Measurements from ENCODE around the gene MTHFD1. TPM values are rescaled to one million over a fixed set of nuclear protein-coding genes. Genes with fewer than 3 reads are reported as not detected.

Gene MTHFD1
- total and polyA plus RNA-seq, 2 of the 4 experiments (the other 2 are of a cell fraction) = 32.2 to 64.9 TPM

DNA sequence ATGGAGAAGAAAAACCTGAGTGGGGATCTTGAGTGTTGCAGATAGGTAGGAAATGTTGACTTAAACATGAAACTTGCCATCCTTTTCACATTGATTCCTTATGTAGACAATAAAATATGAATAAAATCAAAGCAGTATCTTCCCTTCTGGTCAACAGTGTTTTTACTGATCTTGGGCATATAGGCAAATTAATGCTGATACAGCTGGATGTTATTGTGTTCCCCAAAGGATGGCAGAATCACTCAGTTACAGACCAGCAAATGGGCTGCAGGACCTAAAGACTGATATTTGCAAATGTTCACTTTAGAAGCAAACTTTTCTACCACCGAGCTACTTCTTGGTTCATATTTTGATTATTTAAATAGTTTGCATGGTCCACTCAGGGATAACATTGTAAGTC, 33.9 kb downstream of the MTHFD1 start:
- Histone ChIP-seq H3K14ac (replicated peaks; ENCODE audit: low read depth, low read length) (no peak overlapping the region), H3K27me3 (ENCODE audit: control insufficient read depth, insufficient read depth, low read length) (no peaks in the 10 kb centered on the region), H2BK5ac (ENCODE audit: low read depth, low read length, poor library complexity, severe bottlenecking) (no peak overlapping the region), H3K79me1 (ENCODE audit: low read depth in 1 of 2, low read length in 2 of 2) (peaks cover 0 to 6% of the 10 kb centered on the region in 2 experiments; a peak in 1 of 4 replicates), H3K18ac (ENCODE audit: low read depth, low read length) (no peak overlapping the region), H3K23ac (ENCODE audit: low read depth, low read length) (no peak overlapping the region), H3K9me3 (ENCODE audit: control insufficient read depth, insufficient read depth, low read length) (no peaks in the 10 kb centered on the region), H4K8ac (ENCODE audit: low read depth in 2 of 2, low read length in 2 of 2) (no peak overlapping the region), H3K9ac (ENCODE audit: low read depth, low read length) (no peak overlapping the region), H2AFZ (replicated peaks; ENCODE audit: low read length, poor library complexity) (no peak overlapping the region), H4K5ac (ENCODE audit: low read depth, low read length) (no peak overlapping the region), H4K91ac (ENCODE audit: insufficient read depth, low read depth, low read length) (no peak overlapping the region), H4K20me1 (ENCODE audit: insufficient read depth, low read length) (no peaks in the 10 kb centered on the region), H3K56ac (ENCODE audit: extremely low read depth, insufficient read depth, low read length) (no peak overlapping the region), H2BK120ac (ENCODE audit: low read depth, low read length) (no peak overlapping the region), H3K4me2 (ENCODE audit: low read depth, low read length) (no peak overlapping the region), H2AK5ac (ENCODE audit: low read depth, low read length) (no peak overlapping the region), H3K9me1 (ENCODE audit: insufficient read depth, low read length) (peaks cover 12% of the 10 kb centered on the region), H3K27ac (ENCODE audit: insufficient read depth, low read length) (no peak overlapping the region), H3K4me1 (ENCODE audit: control insufficient read depth, insufficient read depth, low read length) (peaks cover 5% of the 10 kb centered on the region), H2BK15ac (ENCODE audit: low read depth, low read length) (no peak overlapping the region), H3K36me3 (ENCODE audit: control insufficient read depth, insufficient read depth, low read length) (peaks cover 17% of the 10 kb centered on the region), H3K4me3 (ENCODE audit: insufficient read depth, low read depth, low read length) (no peak overlapping the region), H2AK9ac (replicated peaks; ENCODE audit: low read depth, low read length, poor library complexity) (no peak overlapping the region), H3K4ac (ENCODE audit: low read depth, low read length) (no peak overlapping the region), H2BK20ac (ENCODE audit: low read depth, low read length) (no peak overlapping the region)
- WGBS, 2 experiments (ENCODE audit: extremely low coverage in 2 of 2, insufficient read length in 1 of 2) = no CpG with 5 or more reads among the region's 1 CpG
- in situ Hi-C loops (cut with MboI; ENCODE audit: low sequenced_read_pairs) (no loop called here), intact Hi-C loops (cut with micrococcal nuclease) (no loop called here), dilution Hi-C loops (cut with HindIII; ENCODE audit: low sequenced_read_pairs, unreplicated experiment) (no loop called here)
- ChIA-PET POLR2A (ENCODE audit: unreplicated experiment) (no interaction called here), CTCF (interaction anchor here (0.6 to 1.6 kb wide), 3 partner anchors 8 to 241 kb away, joined by 4 to 8 read pairs (median 5); no protein-coding TSS in a partner anchor)
- DNase-seq (no peak), ATAC-seq (ENCODE audit: low read depth) (no peak)
- TF ChIP-seq POLR2A (IDR thresholded peaks at IDR 0.05; ENCODE audit: low read depth, low read length) (no peak), BHLHE40 (IDR thresholded peaks at IDR 0.05; ENCODE audit: low read depth, low read length) (no peak), MAFK (IDR thresholded peaks at IDR 0.05; ENCODE audit: low read depth, low read length) (peak; percentile 61)
- TF ChIP-seq, protein P1, sequence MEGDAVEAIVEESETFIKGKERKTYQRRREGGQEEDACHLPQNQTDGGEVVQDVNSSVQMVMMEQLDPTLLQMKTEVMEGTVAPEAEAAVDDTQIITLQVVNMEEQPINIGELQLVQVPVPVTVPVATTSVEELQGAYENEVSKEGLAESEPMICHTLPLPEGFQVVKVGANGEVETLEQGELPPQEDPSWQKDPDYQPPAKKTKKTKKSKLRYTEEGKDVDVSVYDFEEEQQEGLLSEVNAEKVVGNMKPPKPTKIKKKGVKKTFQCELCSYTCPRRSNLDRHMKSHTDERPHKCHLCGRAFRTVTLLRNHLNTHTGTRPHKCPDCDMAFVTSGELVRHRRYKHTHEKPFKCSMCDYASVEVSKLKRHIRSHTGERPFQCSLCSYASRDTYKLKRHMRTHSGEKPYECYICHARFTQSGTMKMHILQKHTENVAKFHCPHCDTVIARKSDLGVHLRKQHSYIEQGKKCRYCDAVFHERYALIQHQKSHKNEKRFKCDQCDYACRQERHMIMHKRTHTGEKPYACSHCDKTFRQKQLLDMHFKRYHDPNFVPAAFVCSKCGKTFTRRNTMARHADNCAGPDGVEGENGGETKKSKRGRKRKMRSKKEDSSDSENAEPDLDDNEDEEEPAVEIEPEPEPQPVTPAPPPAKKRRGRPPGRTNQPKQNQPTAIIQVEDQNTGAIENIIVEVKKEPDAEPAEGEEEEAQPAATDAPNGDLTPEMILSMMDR (conservative IDR thresholded peaks at IDR 0.05; ENCODE audit: low read depth, low read length) = no peak
- no TSS peak for BruUV-seq (replicated peaks)

All from IMR-90 (cell line).